Trophoblast cell (in vitro differentiated cells and primary cell): Measurements from ENCODE around the gene RBL2.

Experiments
- DNase-seq, 2 donors: peaks; one replicate each; pipeline ENCODE4 v3.0.0-alpha.2; 2016
- H2AFZ ChIP-seq: 2 replicates; pipeline ENCODE4 v1.6.1; 2013; ENCODE audit warnings: low read length, moderate library complexity, mild to moderate bottlenecking; ENCODE audit not compliant: insufficient read depth, poor library complexity
- H2AK5ac ChIP-seq: 2 replicates; pipeline ENCODE4 v1.6.1; 2013; ENCODE audit warnings: mild to moderate bottlenecking, low read length
- H2BK120ac ChIP-seq: 2 replicates; pipeline ENCODE4 v1.6.1; 2013; ENCODE audit warnings: low read length, mild to moderate bottlenecking, moderate library complexity; ENCODE audit not compliant: insufficient read depth, poor library complexity
- H2BK12ac ChIP-seq: 2 replicates; pipeline ENCODE4 v1.6.1; 2013; ENCODE audit warnings: mild to moderate bottlenecking, low read length, moderate library complexity
- H2BK5ac ChIP-seq: 2 replicates; pipeline ENCODE4 v1.6.1; 2013; ENCODE audit warnings: low read length, low read depth, moderate library complexity, mild to moderate bottlenecking; ENCODE audit not compliant: poor library complexity
- H3K14ac ChIP-seq: 2 replicates; pipeline ENCODE4 v1.6.1; 2013; ENCODE audit warnings: mild to moderate bottlenecking, low read length
- H3K18ac ChIP-seq: 2 replicates; pipeline ENCODE4 v1.6.1; 2013; ENCODE audit warnings: mild to moderate bottlenecking, low read length
- H3K23ac ChIP-seq: 2 replicates; pipeline ENCODE4 v1.6.1; 2013; ENCODE audit warnings: low read length
- H3K27ac ChIP-seq: 2 replicates; pipeline ENCODE4 v1.5.1; 2013; ENCODE audit warnings: low read depth, mild to moderate bottlenecking, inconsistent platforms, low read length, moderate library complexity
- H3K27me3 ChIP-seq: 2 replicates; pipeline ENCODE4 v1.6.1; 2013; ENCODE audit warnings: inconsistent platforms, mild to moderate bottlenecking, low read length, moderate library complexity; ENCODE audit not compliant: insufficient read depth
- H3K36me3 ChIP-seq, 2 experiments: 1 replicate in 1 of 2; 2 replicates in 1 of 2; pipeline ENCODE4 v1.6.1; 2013; ENCODE audit warnings: low read length in 2 of 2, mild to moderate bottlenecking in 2 of 2, moderate library complexity in 1 of 2; ENCODE audit not compliant: insufficient read depth in 2 of 2, control insufficient read depth in 1 of 2
- H3K4ac ChIP-seq: 2 replicates; pipeline ENCODE4 v1.6.1; 2013; ENCODE audit warnings: low read depth, mild to moderate bottlenecking, low read length, moderate library complexity
- H3K4me1 ChIP-seq, 2 experiments: 1 replicate in 1 of 2; 2 replicates in 1 of 2; pipeline ENCODE4 v1.6.1; 2013; ENCODE audit warnings: low read length in 2 of 2, mild to moderate bottlenecking in 2 of 2, moderate library complexity in 1 of 2; ENCODE audit not compliant: insufficient read depth in 2 of 2, control insufficient read depth in 1 of 2
- H3K4me2 ChIP-seq: 2 replicates; pipeline ENCODE4 v1.6.1; 2013; ENCODE audit warnings: inconsistent platforms, mild to moderate bottlenecking, low read length, moderate library complexity
- H3K4me3 ChIP-seq: 2 replicates; pipeline ENCODE4 v1.5.1; 2013; ENCODE audit warnings: mild to moderate bottlenecking, low read depth, low read length, inconsistent platforms
- H3K79me1 ChIP-seq: one replicate; pipeline ENCODE4 v1.6.1; 2013; ENCODE audit warnings: low read length
- H3K79me2 ChIP-seq: 2 replicates; pipeline ENCODE4 v1.6.1; 2013; ENCODE audit warnings: low read length, mild to moderate bottlenecking; ENCODE audit not compliant: control insufficient read depth, insufficient read depth, poor library complexity
- H3K9ac ChIP-seq: 2 replicates; pipeline ENCODE4 v1.6.1; 2013; ENCODE audit warnings: mild to moderate bottlenecking, low read length
- H3K9me3 ChIP-seq: 2 replicates; pipeline ENCODE4 v1.6.1; 2013; ENCODE audit warnings: low read depth, mild to moderate bottlenecking, control low read depth, inconsistent platforms, low read length; ENCODE audit not compliant: insufficient read depth
- H4K12ac ChIP-seq: 2 replicates; pipeline ENCODE4 v1.6.1; 2013; ENCODE audit warnings: low read depth, mild to moderate bottlenecking, low read length, moderate library complexity
- H4K8ac ChIP-seq: 2 replicates; pipeline ENCODE4 v1.6.1; 2013; ENCODE audit warnings: low read depth, mild to moderate bottlenecking, low read length, moderate library complexity
- H4K91ac ChIP-seq: one replicate; pipeline ENCODE4 v1.6.1; 2013; ENCODE audit warnings: low read depth, mild to moderate bottlenecking, low read length, moderate library complexity
- WGBS: extraction: QIAGEN DNeasy Blood & Tissue Kit; methylation state at CpG from one replicate; pipeline ENCODE4 v1.1.7; 2013; ENCODE audit warnings: missing lambda C conversion rate; ENCODE audit not compliant: insufficient read length, insufficient coverage; ENCODE audit errors: extremely low coverage; 5-methylcytosine and 5-hydroxymethylcytosine counted together

The RBL2 gene

GRCh38 chr16:53428681-53429080, 5.6 kb upstream of the RBL2 start:
- Histone ChIP-seq H3K27ac (peak overlapping the region; percentile 27), H3K9me3 (no peaks in the 10 kb centered on the region), H3K27me3 (no peaks in the 10 kb centered on the region), H4K91ac (peak overlapping the region; percentile 13), H4K8ac (no peak overlapping the region), H3K9ac (no peak overlapping the region), H3K14ac (no peak overlapping the region), H2BK5ac (no peak overlapping the region), H3K23ac (no peak overlapping the region), H2BK120ac (no peak overlapping the region), H3K79me2 (no peaks in the 10 kb centered on the region), H3K4me2 (no peak overlapping the region), H2BK12ac (no peak overlapping the region), H3K18ac (no peak overlapping the region), H3K4ac (peak overlapping the region; percentile 29), H2AFZ (no peak overlapping the region), H3K79me1 (peaks cover 14% of the 10 kb centered on the region), H3K4me1 (peaks cover 0 to 4% of the 10 kb centered on the region in 2 experiments), H2AK5ac (no peak overlapping the region), H3K4me3 (no peak overlapping the region), H3K36me3 (no peaks in the 10 kb centered on the region), H4K12ac (no peak overlapping the region)
- DNase-seq = peak in 1 of 2 donors; percentile 85
- WGBS = no CpG with 5 or more reads among the region's 3 CpGs

- no peak overlapping the region for H3K4me3 ChIP-seq
- H4K91ac ChIP-seq = peak overlapping the region; percentile 81
- no peak overlapping the region for H3K18ac ChIP-seq
- H3K4me1 ChIP-seq = peaks cover 0 to 4% of the 10 kb centered on the region in 2 experiments
- DNase-seq = peak; percentile 86 to 92
- no peak overlapping the region for H3K23ac ChIP-seq
- H3K79me2 ChIP-seq = peaks cover under 1% of the 10 kb centered on the region
- H3K14ac ChIP-seq = no peak overlapping the region
- no peak overlapping the region for H3K9ac ChIP-seq
- H4K8ac ChIP-seq = peak overlapping the region; percentile 72
- H2BK5ac ChIP-seq = peak overlapping the region; percentile 68
- no peak overlapping the region for H2AK5ac ChIP-seq
- H3K36me3 ChIP-seq = no peaks in the 10 kb centered on the region
- no peaks in the 10 kb centered on the region for H3K27me3 ChIP-seq
- no peak overlapping the region for H2AFZ ChIP-seq
- peak overlapping the region; percentile 12 for H3K4me2 ChIP-seq
- no peak overlapping the region for H3K4ac ChIP-seq
- H3K27ac ChIP-seq = peak overlapping the region; percentile 27
- peaks cover 20% of the 10 kb centered on the region for H3K79me1 ChIP-seq
- peak overlapping the region; percentile 62 for H2BK12ac ChIP-seq
- H3K9me3 ChIP-seq = no peaks in the 10 kb centered on the region
- H4K12ac ChIP-seq = no peak overlapping the region
- no CpG with 5 or more reads among the region's 4 CpGs for WGBS
- H2BK120ac ChIP-seq = peak overlapping the region; percentile 4
Observed at GRCh38 chr16:53429221-53429943, 4.9 kb upstream of the RBL2 start.

- H2BK120ac ChIP-seq = peak overlapping the region; percentile 24
Observed at GRCh38 chr16:53430363-53430762, 3.9 kb upstream of the RBL2 start.

GRCh38 chr16:53433509-53433908, 762 bp upstream of the RBL2 start:
- H3K18ac ChIP-seq = no peak overlapping the region
- DNase-seq = peak; percentile 96
- no peak overlapping the region for H3K23ac ChIP-seq
- H2AK5ac ChIP-seq = no peak overlapping the region
- H4K8ac ChIP-seq = peak overlapping the region; percentile 53
- no peak overlapping the region for H2AFZ ChIP-seq
- H2BK120ac ChIP-seq = peak overlapping the region; percentile 81
- peaks cover 28% of the 10 kb centered on the region for H3K79me1 ChIP-seq
- no peak overlapping the region for H3K9ac ChIP-seq
- peaks cover 0 to 4% of the 10 kb centered on the region in 2 experiments for H3K4me1 ChIP-seq
- H3K4ac ChIP-seq = no peak overlapping the region
- H4K91ac ChIP-seq = no peak overlapping the region
- H3K79me2 ChIP-seq = peaks cover 9% of the 10 kb centered on the region
- H4K12ac ChIP-seq = peak overlapping the region; percentile 23
- H3K9me3 ChIP-seq = no peaks in the 10 kb centered on the region
- no peaks in the 10 kb centered on the region for H3K36me3 ChIP-seq
- H3K14ac ChIP-seq = no peak overlapping the region
- no peak overlapping the region for H3K4me3 ChIP-seq
- peak overlapping the region; percentile 87 for H3K4me2 ChIP-seq
- no peaks in the 10 kb centered on the region for H3K27me3 ChIP-seq
- no CpG with 5 or more reads among the region's 7 CpGs for WGBS
- H2BK12ac ChIP-seq = no peak overlapping the region
- peak overlapping the region; percentile 98 for H3K27ac ChIP-seq
- H2BK5ac ChIP-seq = peak overlapping the region; percentile 82

More at GRCh38 chr16:53430363-53430762, 3.9 kb upstream of the RBL2 start:
- Histone ChIP-seq H3K4me1 (peaks cover 0 to 4% of the 10 kb centered on the region in 2 experiments), H3K18ac (no peak overlapping the region), H3K14ac (peak overlapping the region; percentile 5), H2BK12ac (peak overlapping the region; percentile 63), H3K23ac (no peak overlapping the region), H4K8ac (no peak overlapping the region), H3K79me1 (peaks cover 28% of the 10 kb centered on the region), H3K9ac (no peak overlapping the region), H2AK5ac (no peak overlapping the region), H3K79me2 (peaks cover 9% of the 10 kb centered on the region), H3K27me3 (no peaks in the 10 kb centered on the region), H4K12ac (no peak overlapping the region), H3K36me3 (no peaks in the 10 kb centered on the region), H4K91ac (no peak overlapping the region), H3K27ac (peak overlapping the region; percentile 60), H2BK5ac (peak overlapping the region; percentile 14), H3K4me2 (no peak overlapping the region), H2AFZ (no peak overlapping the region), H3K4me3 (no peak overlapping the region), H3K4ac (no peak overlapping the region), H3K9me3 (no peaks in the 10 kb centered on the region)
- no CpG with 5 or more reads among the region's 1 CpG for WGBS
- DNase-seq = peak; percentile 87 to 92
